Activated CD4-positive, alpha-beta memory T cell treated with anti-CD3 and anti-CD28 coated beads, Interleukin-2, amount 10 ng/mL, durations not matched to agents 7 days and 5 days (primary cell): ENCODE data around the gene TOPAZ1. TPM values are rescaled to one million over a fixed set of nuclear protein-coding genes. Genes with fewer than 3 reads are reported as not detected.
"Not testable (repeated sequence)": the region's sequence is repeated elsewhere in the genome, so short reads cannot be mapped to it uniquely, and the experiment has no call there.

Experiments used
- CTCF ChIA-PET: fragments of 350-600 bp; sonication (Branson Sonifier 250); formaldehyde crosslinking; loops from one replicate; lab custom pipeline; 2021; ENCODE audit warnings: antibody characterized with exemption, inconsistent platforms; lab: Charles Lee
- POLR2A ChIA-PET: fragments of 350-600 bp; sonication (Branson Sonifier 250); formaldehyde crosslinking; loops from one replicate; lab custom pipeline; 2021; ENCODE audit warnings: antibody characterized with exemption; lab: Charles Lee
- DNase-seq: peaks from one replicate; pipeline ENCODE4 v3.0.0-alpha.2; 2020
- H3K27ac Mint-ChIP-seq: one replicate; pipeline ENCODE4 v1.8.0; 2021; ENCODE audit warnings: mild to moderate bottlenecking, mixed read lengths
- H3K27me3 Mint-ChIP-seq: one replicate; pipeline ENCODE4 v1.8.0; 2021; ENCODE audit warnings: mixed read lengths
- H3K36me3 Mint-ChIP-seq: one replicate; pipeline ENCODE4 v1.8.0; 2021; ENCODE audit warnings: low read depth, mixed read lengths
- H3K4me1 Mint-ChIP-seq: one replicate; pipeline ENCODE4 v1.8.0; 2021; ENCODE audit warnings: mixed read lengths
- H3K4me3 Mint-ChIP-seq: one replicate; pipeline ENCODE4 v1.8.0; 2021; ENCODE audit warnings: mild to moderate bottlenecking, mixed read lengths
- H3K9me3 Mint-ChIP-seq: one replicate; pipeline ENCODE4 v1.8.0; 2021; ENCODE audit warnings: mixed read lengths
- total RNA-seq, 2 experiments: library from RNA; stranded (reverse); gene quantifications; one replicate each; pipeline ENCODE4 v1.2.3, GENCODE V29; 2021

The TOPAZ1 gene
- total RNA-seq, 2 experiments from 2014 or later, result not detected

- Mint-ChIP-seq H3K9me3 (no peaks in the 10 kb centered on the region), H3K4me3 (peak overlapping the region; percentile 95), H3K27ac (no peak overlapping the region), H3K4me1 (peaks cover 24% of the 10 kb centered on the region), H3K36me3 (peaks cover 5% of the 10 kb centered on the region), H3K27me3 (peaks cover 1% of the 10 kb centered on the region)
- no peak for DNase-seq
- CTCF ChIA-PET, result no interaction called here
- POLR2A ChIA-PET, result interaction anchor here (2.6 to 3.5 kb wide), 3 partner anchors 137 to 285 kb away, joined by 16 to 26 read pairs (median 19); partner anchors contain the start of genes ZNF197 and ZNF445
Observed at GRCh38 chr3:44340058-44340395, 98.3 kb downstream of the TOPAZ1 start.

- POLR2A ChIA-PET, result interaction anchor here (1.4 kb wide), 1 partner anchor 168 kb away, joined by 4 read pairs; no protein-coding TSS in a partner anchor
- H3K27ac Mint-ChIP-seq, result no peak overlapping the region
- peaks cover 23% of the 10 kb centered on the region for H3K4me1 Mint-ChIP-seq
- no peak overlapping the region for H3K4me3 Mint-ChIP-seq
- H3K27me3 Mint-ChIP-seq, result no peaks in the 10 kb centered on the region
- H3K9me3 Mint-ChIP-seq, result no peaks in the 10 kb centered on the region
- CTCF ChIA-PET, result interaction anchor here (0.9 kb wide), 1 partner anchor 10 kb away, joined by 3 read pairs; no protein-coding TSS in a partner anchor
- H3K36me3 Mint-ChIP-seq, result peaks cover 5% of the 10 kb centered on the region
- no peak for DNase-seq
Observed at GRCh38 chr3:44342176-44342790, 100.6 kb downstream of the TOPAZ1 start.

- Mint-ChIP-seq H3K4me3 (no peak overlapping the region), H3K9me3 (no peaks in the 10 kb centered on the region), H3K27me3 (no peaks in the 10 kb centered on the region), H3K36me3 (peaks cover 5% of the 10 kb centered on the region), H3K4me1 (peaks cover 18% of the 10 kb centered on the region), H3K27ac (no peak overlapping the region)
- ChIA-PET POLR2A (interaction anchor here (0.6 kb wide), 1 partner anchor 13 kb away, joined by 3 read pairs; no protein-coding TSS in a partner anchor), CTCF (no interaction called here)
- DNase-seq, result no peak
Observed at GRCh38 chr3:44343421-44343820, 101.7 kb downstream of the TOPAZ1 start.

GRCh38 chr3:44346590-44346989, 104.9 kb downstream of the TOPAZ1 start:
- H3K4me3 Mint-ChIP-seq, H3K9me3 Mint-ChIP-seq, DNase-seq, H3K27ac Mint-ChIP-seq, CTCF ChIA-PET, H3K4me1 Mint-ChIP-seq, H3K27me3 Mint-ChIP-seq, H3K36me3 Mint-ChIP-seq: not testable (repeated sequence)
- POLR2A ChIA-PET, result interaction anchor here (0.6 kb wide), 1 partner anchor 131 kb away, joined by 3 read pairs; the partner anchor contains the start of gene ZNF445

- Mint-ChIP-seq H3K27me3 (no peaks in the 10 kb centered on the region), H3K27ac (no peak overlapping the region), H3K9me3 (peaks cover 3% of the 10 kb centered on the region), H3K36me3 (peaks cover 10% of the 10 kb centered on the region), H3K4me1 (no peaks in the 10 kb centered on the region), H3K4me3 (no peak overlapping the region)
- ChIA-PET CTCF (no interaction called here), POLR2A (no interaction called here)
- DNase-seq, result no peak
Observed at GRCh38 chr3:44348993-44349392, 107.3 kb downstream of the TOPAZ1 start.

- no peaks in the 10 kb centered on the region for H3K27me3 Mint-ChIP-seq
- peaks cover 27% of the 10 kb centered on the region for H3K36me3 Mint-ChIP-seq
- H3K27ac Mint-ChIP-seq, result no peak overlapping the region
- no peaks in the 10 kb centered on the region for H3K4me1 Mint-ChIP-seq
- peaks cover 3% of the 10 kb centered on the region for H3K9me3 Mint-ChIP-seq
- ChIA-PET CTCF (no interaction called here), POLR2A (no interaction called here)
- H3K4me3 Mint-ChIP-seq, result no peak overlapping the region
- no peak for DNase-seq
Observed at GRCh38 chr3:44353355-44353924, 111.8 kb downstream of the TOPAZ1 start.

GRCh38 chr3:44355362-44356033, 113.8 kb downstream of the TOPAZ1 start:
- Mint-ChIP-seq H3K27ac (no peak overlapping the region), H3K4me3 (no peak overlapping the region), H3K36me3 (peaks cover 27% of the 10 kb centered on the region), H3K27me3 (no peaks in the 10 kb centered on the region), H3K4me1 (no peaks in the 10 kb centered on the region), H3K9me3 (peaks cover 3% of the 10 kb centered on the region)
- ChIA-PET CTCF (no interaction called here), POLR2A (no interaction called here)
- DNase-seq, result no peak

GRCh38 chr3:44359146-44359751, 117.6 kb downstream of the TOPAZ1 start:
- H3K27me3 Mint-ChIP-seq, result no peaks in the 10 kb centered on the region
- no peak overlapping the region for H3K27ac Mint-ChIP-seq
- H3K4me3 Mint-ChIP-seq, result no peak overlapping the region
- CTCF ChIA-PET, result no interaction called here
- no peaks in the 10 kb centered on the region for H3K4me1 Mint-ChIP-seq
- no peaks in the 10 kb centered on the region for H3K9me3 Mint-ChIP-seq
- POLR2A ChIA-PET, result no interaction called here
- peaks cover 23% of the 10 kb centered on the region for H3K36me3 Mint-ChIP-seq
- DNase-seq, result no peak

GRCh38 chr3:44363591-44363990, 121.9 kb downstream of the TOPAZ1 start:
- Mint-ChIP-seq H3K27me3 (no peaks in the 10 kb centered on the region), H3K36me3 (peaks cover 15% of the 10 kb centered on the region), H3K9me3 (no peaks in the 10 kb centered on the region), H3K4me1 (no peaks in the 10 kb centered on the region), H3K4me3 (no peak overlapping the region), H3K27ac (no peak overlapping the region)
- no peak for DNase-seq
- CTCF ChIA-PET, result no interaction called here
- POLR2A ChIA-PET, result interaction anchor here (1.2 kb wide), 1 partner anchor 25 kb away, joined by 6 read pairs; the partner anchor contains the start of gene TCAIM

- H3K4me3 Mint-ChIP-seq, result no peak overlapping the region
- ChIA-PET CTCF (no interaction called here), POLR2A (interaction anchor here (0.7 kb wide), 1 partner anchor 15 kb away, joined by 4 read pairs; no protein-coding TSS in a partner anchor)
- H3K27me3 Mint-ChIP-seq, result no peaks in the 10 kb centered on the region
- no peak for DNase-seq
- no peaks in the 10 kb centered on the region for H3K4me1 Mint-ChIP-seq
- peaks cover 21% of the 10 kb centered on the region for H3K36me3 Mint-ChIP-seq
- H3K27ac Mint-ChIP-seq, result no peak overlapping the region
- no peaks in the 10 kb centered on the region for H3K9me3 Mint-ChIP-seq
Observed at GRCh38 chr3:44365952-44366351, 124.3 kb downstream of the TOPAZ1 start.

GRCh38 chr3:44375450-44375849, 133.8 kb downstream of the TOPAZ1 start:
- DNase-seq, result no peak
- no peak overlapping the region for H3K4me3 Mint-ChIP-seq
- peaks cover 10% of the 10 kb centered on the region for H3K36me3 Mint-ChIP-seq
- ChIA-PET POLR2A (no interaction called here), CTCF (no interaction called here)
- peaks cover 13% of the 10 kb centered on the region for H3K9me3 Mint-ChIP-seq
- no peak overlapping the region for H3K27ac Mint-ChIP-seq
- H3K4me1 Mint-ChIP-seq, result no peaks in the 10 kb centered on the region
- no peaks in the 10 kb centered on the region for H3K27me3 Mint-ChIP-seq
